Kidney (tissue), 14 donors: ENCODE measurements around the gene ECI2. TPM values are rescaled to one million over a fixed set of nuclear protein-coding genes. Genes with fewer than 3 reads are reported as not detected.
"Not testable (repeated sequence)": the region's sequence is repeated elsewhere in the genome, so short reads cannot be mapped to it uniquely, and the experiment has no call there.

Experiments used
- DNase-seq, 5 donors: peaks; one replicate each; pipeline ENCODE4 v3.0.0-alpha.2; 2013 to 2020
- FAIRE-seq: peaks from 2 replicates; lab custom pipeline; 2012; peaks lifted over from hg19 to GRCh38; lab: Jason Lieb, UNC
- H3K27ac ChIP-seq, 2 donors: one replicate each; pipeline ENCODE4 v1.7.0; 2013; ENCODE audit warnings: low read depth in 2 of 2, low read length in 2 of 2, inconsistent platforms in 1 of 2
- H3K27me3 ChIP-seq: one replicate; pipeline ENCODE4 v1.7.1; 2013; ENCODE audit warnings: low read length, inconsistent platforms; ENCODE audit not compliant: control insufficient read depth, insufficient read depth
- H3K36me3 ChIP-seq, 3 donors: one replicate each; pipeline versions ENCODE4 v1.7.0 to v1.7.1; 2013; ENCODE audit warnings: low read length in 3 of 3, control low read depth in 1 of 3, inconsistent platforms in 1 of 3; ENCODE audit not compliant: insufficient read depth in 3 of 3, control insufficient read depth in 2 of 3
- H3K4me1 ChIP-seq, 3 donors: one replicate each; pipeline versions ENCODE4 v1.7.0 to v1.7.1; 2013; ENCODE audit warnings: low read length in 3 of 3, inconsistent platforms in 1 of 3, low read depth in 1 of 3; ENCODE audit not compliant: control insufficient read depth in 2 of 3, insufficient read depth in 2 of 3
- H3K4me3 ChIP-seq, 3 donors: one replicate each; pipeline versions ENCODE4 v1.7.0 to v1.8.1; 2013; ENCODE audit warnings: low read length in 3 of 3, control low read depth in 1 of 3, inconsistent platforms in 1 of 3
- H3K9ac ChIP-seq, 3 donors: one replicate each; pipeline versions ENCODE4 v1.7.0 to v1.7.1; 2013; ENCODE audit warnings: low read length in 3 of 3, control low read depth in 1 of 3, inconsistent platforms in 1 of 3
- H3K9me3 ChIP-seq, 3 donors: one replicate each; pipeline versions ENCODE4 v1.7.0 to v1.7.1; 2013; ENCODE audit warnings: low read length in 3 of 3, control low read depth in 1 of 3, inconsistent platforms in 1 of 3; ENCODE audit not compliant: control insufficient read depth in 2 of 3, insufficient read depth in 1 of 3
- CTCF ChIP-seq: IDR thresholded peaks from 3 replicates; pipeline ENCODE4 v1.5.1; 2012; ENCODE audit warnings: mild to moderate bottlenecking, moderate library complexity, borderline replicate concordance; ENCODE audit not compliant: insufficient read depth; ENCODE audit errors: extremely low read depth
- intact Hi-C: fragments of 100-400 bp; cut with DNase I; formaldehyde crosslinking; loops from one replicate; pipeline ENCODE4 v1.11.1; 2022
- polyA plus RNA-seq: library from polyadenylated mRNA; stranded (reverse); fragments of 350-450 nt; fragmentation: Illumina TruSeq; extraction: RNeasy Lipid Tissue Mini Kit (QIAGEN cat#74804); gene quantifications from one replicate; pipeline ENCODE4 v1.2.3, GENCODE V29; 2014; ENCODE audit warnings: low read depth, low replicate concordance; ENCODE audit not compliant: insufficient read depth
- total RNA-seq: library from RNA; stranded (reverse); fragmentation: NEBNext Ultra II Directional; extraction: Animal tissue kit (Norgen Biotek cat#: 25700); gene quantifications from one replicate; pipeline ENCODE4 v1.2.1, GENCODE V29; 2021
- donor health status: control.
- donor health status: control.
- donor health status: control.
- donor health status: control.
- donor health status: control.
- donor health status: DM: yes; HTN: yes; CAD: no.
- donor health status: Normal renal cell carcinoma (clear cell type).

ECI2 gene
- total and polyA plus RNA-seq, 2 donors from 2014 or later: 51.9 to 210 TPM

GRCh38 chr6:4093288-4093687 lies 42.1 kb downstream of the ECI2 start:
- Histone ChIP-seq H3K9ac (no peak overlapping the region), H3K4me3 (no peak overlapping the region), H3K4me1 (no peaks in the 10 kb centered on the region), H3K9me3 (no peaks in the 10 kb centered on the region), H3K27ac (no peak overlapping the region), H3K36me3 (no peaks in the 10 kb centered on the region), H3K27me3 (no peaks in the 10 kb centered on the region)
- TF ChIP-seq CTCF: no peak
- DNase-seq (no peak), FAIRE-seq (no peak)
- intact Hi-C loops: no loop called here

GRCh38 chr6:4091941-4092340 lies 43.4 kb downstream of the ECI2 start:
- Histone ChIP-seq H3K4me1 (no peaks in the 10 kb centered on the region), H3K9me3 (no peaks in the 10 kb centered on the region), H3K27me3 (no peaks in the 10 kb centered on the region), H3K4me3 (no peak overlapping the region), H3K36me3 (no peaks in the 10 kb centered on the region), H3K9ac (no peak overlapping the region), H3K27ac (no peak overlapping the region)
- DNase-seq (peak in 1 of 5 donors; percentile 19), FAIRE-seq (no peak)
- TF ChIP-seq CTCF: no peak
- intact Hi-C loops: no loop called here

GRCh38 chr6:4090043-4090442 lies 45.3 kb downstream of the ECI2 start:
- H3K4me1 ChIP-seq, H3K36me3 ChIP-seq, H3K27me3 ChIP-seq, H3K9ac ChIP-seq, DNase-seq, intact Hi-C loops, H3K27ac ChIP-seq, H3K9me3 ChIP-seq, FAIRE-seq, H3K4me3 ChIP-seq: not testable (repeated sequence)

- H3K36me3 ChIP-seq: no peaks in the 10 kb centered on the region
- FAIRE-seq (no peak), DNase-seq (no peak)
- H3K27me3 ChIP-seq: no peaks in the 10 kb centered on the region
- no peak overlapping the region for H3K27ac ChIP-seq
- intact Hi-C loops: no loop called here
- no peak overlapping the region for H3K9ac ChIP-seq
- no peak overlapping the region for H3K4me3 ChIP-seq
- TF ChIP-seq CTCF: no peak
- no peaks in the 10 kb centered on the region for H3K9me3 ChIP-seq
- H3K4me1 ChIP-seq: peaks cover 0 to 2% (median 0%) of the 10 kb centered on the region in 3 donors
Observed at GRCh38 chr6:4088704-4089103, 46.7 kb downstream of the ECI2 start.
